Urothelium cell line (cell line): ENCODE measurements around the gene TAX1BP1.

Experiments
- DNase-seq: peaks from one replicate; pipeline ENCODE4 v3.0.0; 2011; ENCODE audit warnings: low spot score, mixed read lengths
- FAIRE-seq: peaks from 2 replicates; lab custom pipeline; 2011; peaks lifted over from hg19 to GRCh38; lab: Jason Lieb, UNC

TAX1BP1 gene

GRCh38 chr7:27777662-27778061, 37.7 kb downstream of the TAX1BP1 start:
- DNase-seq (no peak), FAIRE-seq (no peak)

- no peak for FAIRE-seq
- no peak for DNase-seq
Measured at GRCh38 chr7:27779873-27780272, 39.9 kb downstream of the TAX1BP1 start.

GRCh38 chr7:27781188-27781587, 41.2 kb downstream of the TAX1BP1 start:
- DNase-seq = no peak
- no peak for FAIRE-seq

GRCh38 chr7:27782849-27783248, 42.9 kb downstream of the TAX1BP1 start:
- FAIRE-seq = no peak
- DNase-seq = no peak

- FAIRE-seq = no peak
Measured at GRCh38 chr7:27784399-27785053, 44.6 kb downstream of the TAX1BP1 start.

GRCh38 chr7:27788437-27788836, 48.5 kb downstream of the TAX1BP1 start:
- FAIRE-seq (no peak), DNase-seq (no peak)

More at GRCh38 chr7:27784399-27785053, 44.6 kb downstream of the TAX1BP1 start:
- DNase-seq = peak; percentile 40

- DNase-seq (no peak), FAIRE-seq (no peak)
Measured at GRCh38 chr7:27793780-27794179, 53.8 kb downstream of the TAX1BP1 start.

GRCh38 chr7:27795977-27796376, 56.0 kb downstream of the TAX1BP1 start:
- no peak for FAIRE-seq

GRCh38 chr7:27799212-27799611, 59.2 kb downstream of the TAX1BP1 start:
- DNase-seq (no peak), FAIRE-seq (no peak)

More at GRCh38 chr7:27795977-27796376, 56.0 kb downstream of the TAX1BP1 start:
- DNase-seq = no peak

- no peak for FAIRE-seq
- DNase-seq = no peak
Measured at GRCh38 chr7:27802999-27803398, 63.0 kb downstream of the TAX1BP1 start.

GRCh38 chr7:27804139-27804538, 64.2 kb downstream of the TAX1BP1 start:
- no peak for FAIRE-seq
- no peak for DNase-seq

GRCh38 chr7:27808626-27809025, 68.7 kb downstream of the TAX1BP1 start:
- no peak for DNase-seq
- no peak for FAIRE-seq

- FAIRE-seq (no peak), DNase-seq (no peak)
Measured at GRCh38 chr7:27810186-27810585, 70.2 kb downstream of the TAX1BP1 start.

- no peak for DNase-seq
- no peak for FAIRE-seq
Measured at GRCh38 chr7:27812706-27813105, 72.7 kb downstream of the TAX1BP1 start.

- DNase-seq = no peak
- no peak for FAIRE-seq
Measured at GRCh38 chr7:27822245-27822644, 82.3 kb downstream of the TAX1BP1 start.

GRCh38 chr7:27825891-27826290, 85.9 kb downstream of the TAX1BP1 start:
- no peak for DNase-seq
- no peak for FAIRE-seq

- no peak for DNase-seq
- no peak for FAIRE-seq
Measured at GRCh38 chr7:27826357-27826756, 86.4 kb downstream of the TAX1BP1 start.

GRCh38 chr7:27834179-27834921, 94.4 kb downstream of the TAX1BP1 start:
- DNase-seq (no peak), FAIRE-seq (peak; percentile 27)

- FAIRE-seq (no peak), DNase-seq (no peak)
Measured at GRCh38 chr7:27835376-27835775, 95.4 kb downstream of the TAX1BP1 start.

GRCh38 chr7:27836536-27836935, 96.6 kb downstream of the TAX1BP1 start:
- FAIRE-seq (no peak), DNase-seq (no peak)

- FAIRE-seq = no peak
- no peak for DNase-seq
Measured at GRCh38 chr7:27839099-27839498, 99.1 kb downstream of the TAX1BP1 start.

- DNase-seq (no peak), FAIRE-seq (no peak)
Measured at GRCh38 chr7:27840313-27840712, 100.4 kb downstream of the TAX1BP1 start.
